Loucy (cell line): ENCODE data around the gene HRK.

Experiments used
- CTCF ChIP-seq: fragments of 200-600 bp; sonication (generic); conservative IDR thresholded peaks from 2 replicates; pipeline ENCODE4 v1.5.1; 2014; ENCODE audit warnings: mild to moderate bottlenecking, antibody characterized with exemption, low read length
- EZH2phosphoT487 ChIP-seq: fragments of 200-600 bp; IDR thresholded peaks from 2 replicates; pipeline ENCODE4 v1.6.1; 2018; ENCODE audit warnings: antibody characterized with exemption, mild to moderate bottlenecking, moderate library complexity, borderline replicate concordance

GRCh38 chr12:116839287-116839830 is 41.9 kb downstream of the HRK start:
- TF ChIP-seq CTCF = no peak
- TF ChIP-seq EZH2phosphoT487 = no peak
